ENCODE data around the gene RACGAP1.

Gene RACGAP1

DNA sequence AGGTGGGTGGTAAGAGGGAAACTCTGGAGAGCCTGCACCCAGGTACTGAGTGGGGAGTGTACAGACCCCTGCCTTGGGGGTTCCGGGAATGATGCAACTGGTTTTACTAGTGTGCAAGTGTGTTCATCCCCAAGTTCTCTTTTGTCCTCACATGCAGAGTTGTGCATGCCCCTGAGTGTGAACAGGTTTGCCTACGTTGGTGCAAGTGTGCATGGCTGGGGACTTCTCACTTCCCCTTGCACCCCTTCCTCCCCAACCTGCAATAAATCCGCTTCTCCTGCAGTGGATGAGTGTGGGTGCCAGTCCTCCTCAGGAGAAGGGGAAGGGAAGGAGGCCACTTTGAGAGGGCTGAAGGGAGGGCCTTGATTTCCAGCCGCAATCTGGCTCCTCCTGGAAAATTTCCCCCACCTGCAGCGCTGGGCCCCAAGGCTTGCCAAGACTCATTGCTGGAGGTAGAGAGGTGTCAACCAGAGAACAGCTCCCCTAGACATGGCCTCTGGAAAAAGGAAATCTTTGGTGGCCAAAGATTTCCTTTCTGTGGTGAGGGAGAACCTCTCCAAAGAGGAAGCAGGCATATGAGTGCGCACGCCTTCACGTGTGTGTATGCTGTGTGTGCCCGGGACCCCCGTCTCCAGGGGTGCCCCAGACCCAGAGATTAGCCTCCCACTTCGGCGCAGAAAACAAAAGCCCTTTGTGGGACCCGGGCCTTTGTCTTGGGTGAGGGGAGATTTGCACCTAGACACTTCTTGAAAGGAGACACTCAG is 69.2 kb downstream of the RACGAP1 start:
- Histone ChIP-seq H3K9me2 (ENCODE audit: low read depth, low read length) (no peaks in the 10 kb centered on the region), H3K9me3 (ENCODE audit: low read length) (no peaks in the 10 kb centered on the region), H3K4me2 (ENCODE audit: low read length) (no peak overlapping the region), H3K27me3 (ENCODE audit: insufficient read depth, low read length) (peaks cover 14% of the 10 kb centered on the region), H3K4me1 (ENCODE audit: insufficient read depth, low read length, severe bottlenecking) (no peaks in the 10 kb centered on the region), H3K27ac (ENCODE audit: low read depth, low read length, poor library complexity, severe bottlenecking) (no peak overlapping the region), H3K4me3 (ENCODE audit: low read depth, low read length, poor library complexity, severe bottlenecking) (no peak overlapping the region), H4K20me1 (ENCODE audit: insufficient read depth, low read length) (no peaks in the 10 kb centered on the region), H2AFZ (ENCODE audit: low read length) (no peak overlapping the region), H3K9ac (ENCODE audit: low read length) (no peak overlapping the region), H3K36me3 (ENCODE audit: insufficient read depth, low read length) (no peaks in the 10 kb centered on the region), H3K79me2 (ENCODE audit: insufficient read depth, low read length) (no peaks in the 10 kb centered on the region), H3F3A (ENCODE audit: insufficient read depth, low read length) (no peaks in the 10 kb centered on the region)
- no peak for TF ChIP-seq CTCF (IDR thresholded peaks at IDR 0.05; ENCODE audit: low read length)
- TF ChIP-seq EZH2 (IDR thresholded peaks at IDR 0.05; ENCODE audit: borderline replicate concordance, low read length): no peak

DNA sequence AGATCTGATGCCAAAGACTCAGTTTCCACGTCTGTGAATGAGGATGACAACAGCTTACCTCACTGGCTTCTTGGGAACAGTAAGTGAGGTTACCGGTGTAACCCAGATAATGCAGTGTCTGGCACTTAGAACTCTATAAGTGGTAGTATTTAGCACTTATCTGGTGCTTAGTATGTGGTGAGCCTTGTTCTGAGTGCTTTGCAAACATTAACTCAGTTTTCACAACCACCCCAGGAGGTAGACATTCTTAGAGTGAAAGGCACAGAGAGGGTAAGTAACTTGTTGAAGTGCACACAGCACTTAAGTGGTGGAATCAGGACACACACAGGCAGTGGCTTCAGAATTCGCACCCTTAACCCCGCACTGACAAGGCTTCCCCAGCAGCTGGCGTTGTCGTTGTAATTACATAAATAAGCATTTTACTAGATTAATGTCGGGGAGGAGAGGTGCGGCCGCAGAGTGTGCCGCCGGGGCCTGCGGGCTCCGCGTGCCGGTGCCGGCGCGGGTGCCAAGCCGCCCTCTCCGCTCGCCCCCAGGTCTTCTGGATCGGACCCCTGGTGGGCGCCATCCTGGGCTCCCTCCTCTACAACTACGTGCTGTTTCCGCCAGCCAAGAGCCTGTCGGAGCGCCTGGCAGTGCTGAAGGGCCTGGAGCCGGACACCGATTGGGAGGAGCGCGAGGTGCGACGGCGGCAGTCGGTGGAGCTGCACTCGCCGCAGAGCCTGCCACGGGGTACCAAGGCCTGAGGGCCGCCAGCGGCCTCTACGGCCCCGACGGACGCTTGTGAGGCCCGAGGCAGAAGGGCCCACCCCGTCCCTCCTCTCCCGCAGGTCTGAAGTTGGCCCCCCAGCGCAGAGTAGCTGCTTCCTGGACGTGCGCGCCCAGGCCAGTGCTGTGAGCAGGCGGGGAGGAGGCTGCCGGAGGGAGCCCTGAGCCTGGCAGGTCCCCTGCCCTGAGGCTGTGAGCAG is 70.1 kb downstream of the RACGAP1 start:
- Histone ChIP-seq H3K4me1 (ENCODE audit: insufficient read depth, low read length, severe bottlenecking) (no peaks in the 10 kb centered on the region), H3K27ac (ENCODE audit: low read depth, low read length, poor library complexity, severe bottlenecking) (no peak overlapping the region), H3K9me2 (ENCODE audit: low read depth, low read length) (no peaks in the 10 kb centered on the region), H3K4me2 (ENCODE audit: low read length) (no peak overlapping the region), H3K27me3 (ENCODE audit: insufficient read depth, low read length) (peaks cover 13% of the 10 kb centered on the region), H3K4me3 (ENCODE audit: low read depth, low read length, poor library complexity, severe bottlenecking) (no peak overlapping the region), H3K9me3 (ENCODE audit: low read length) (no peaks in the 10 kb centered on the region), H3K9ac (ENCODE audit: low read length) (no peak overlapping the region), H2AFZ (ENCODE audit: low read length) (no peak overlapping the region), H4K20me1 (ENCODE audit: insufficient read depth, low read length) (no peaks in the 10 kb centered on the region), H3K36me3 (ENCODE audit: insufficient read depth, low read length) (no peaks in the 10 kb centered on the region), H3F3A (ENCODE audit: insufficient read depth, low read length) (no peaks in the 10 kb centered on the region), H3K79me2 (ENCODE audit: insufficient read depth, low read length) (no peaks in the 10 kb centered on the region)
- no peak for TF ChIP-seq CTCF (IDR thresholded peaks at IDR 0.05; ENCODE audit: low read length)
- no peak for TF ChIP-seq EZH2 (IDR thresholded peaks at IDR 0.05; ENCODE audit: borderline replicate concordance, low read length)

DNA sequence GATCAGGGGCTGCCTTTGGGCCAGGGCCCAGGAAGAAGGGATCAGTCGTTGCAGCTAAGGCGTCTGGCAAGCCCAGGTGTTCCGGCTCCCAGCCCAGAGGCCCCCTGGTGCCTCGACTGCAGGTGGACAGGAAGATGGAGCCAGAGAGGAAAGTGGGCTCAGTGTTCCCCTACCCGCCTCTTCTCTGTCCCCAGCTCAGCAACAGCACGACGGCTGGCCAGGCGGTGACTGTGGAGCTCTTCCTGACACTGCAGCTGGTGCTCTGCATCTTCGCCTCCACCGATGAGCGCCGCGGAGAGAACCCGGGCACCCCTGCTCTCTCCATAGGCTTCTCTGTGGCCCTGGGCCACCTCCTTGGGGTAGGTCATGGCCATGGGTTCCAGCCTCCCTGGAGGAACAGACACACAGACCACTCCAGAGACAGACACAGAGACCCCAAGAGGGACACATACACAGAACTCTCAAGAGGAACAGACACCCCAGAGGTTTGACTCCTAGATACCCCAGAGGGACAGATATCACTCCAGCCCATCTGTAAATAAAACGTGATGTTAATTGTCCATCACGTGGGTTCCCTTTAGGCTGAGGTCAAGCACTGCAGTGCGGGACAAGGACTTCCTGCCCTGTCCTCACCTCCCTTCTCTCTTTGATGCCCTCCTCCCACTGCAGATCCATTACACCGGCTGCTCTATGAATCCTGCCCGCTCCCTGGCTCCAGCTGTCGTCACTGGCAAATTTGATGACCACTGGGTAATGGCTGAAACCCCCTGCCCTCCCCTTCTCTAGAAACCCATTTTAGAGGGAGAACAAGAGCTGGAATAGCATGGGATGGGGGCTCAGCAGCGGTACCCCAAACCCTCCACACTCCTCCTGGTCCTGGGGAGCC is 71.1 kb downstream of the RACGAP1 start:
- H4K20me1 ChIP-seq (ENCODE audit: insufficient read depth, low read length): no peaks in the 10 kb centered on the region
- no peaks in the 10 kb centered on the region for H3K9me3 ChIP-seq (ENCODE audit: low read length)
- no peak overlapping the region for H3K4me3 ChIP-seq (ENCODE audit: low read depth, low read length, poor library complexity, severe bottlenecking)
- no peaks in the 10 kb centered on the region for H3K79me2 ChIP-seq (ENCODE audit: insufficient read depth, low read length)
- no peak overlapping the region for H3K9ac ChIP-seq (ENCODE audit: low read length)
- H2AFZ ChIP-seq (ENCODE audit: low read length): no peak overlapping the region
- H3K27me3 ChIP-seq (ENCODE audit: insufficient read depth, low read length): peaks cover 11% of the 10 kb centered on the region; the same call in 1 of the 2 replicates
- TF ChIP-seq EZH2 (IDR thresholded peaks at IDR 0.05; ENCODE audit: borderline replicate concordance, low read length) (no peak), CTCF (IDR thresholded peaks at IDR 0.05; ENCODE audit: low read length) (no peak)
- no peak overlapping the region for H3K27ac ChIP-seq (ENCODE audit: low read depth, low read length, poor library complexity, severe bottlenecking)
- H3F3A ChIP-seq (ENCODE audit: insufficient read depth, low read length): no peaks in the 10 kb centered on the region
- no peaks in the 10 kb centered on the region for H3K9me2 ChIP-seq (ENCODE audit: low read depth, low read length)
- H3K4me1 ChIP-seq (ENCODE audit: insufficient read depth, low read length, severe bottlenecking): no peaks in the 10 kb centered on the region
- no peak overlapping the region for H3K4me2 ChIP-seq (ENCODE audit: low read length)
- H3K36me3 ChIP-seq (ENCODE audit: insufficient read depth, low read length): no peaks in the 10 kb centered on the region
